Suprapubic skin (tissue), 4 donors: ENCODE measurements around the gene RPS6KB1. TPM values are rescaled to one million over a fixed set of nuclear protein-coding genes. Genes with fewer than 3 reads are reported as not detected.

Experiments
- DNase-seq, 2 donors: peaks; one replicate each; pipeline ENCODE4 v3.0.0-alpha.2; 2019; ENCODE audit warnings: low spot score in 2 of 2
- H3K27ac ChIP-seq: fragments of 200-600 bp; sonication (generic); one replicate; pipeline ENCODE4 v1.5.1; 2019
- H3K27me3 ChIP-seq: fragments of 200-600 bp; sonication (generic); one replicate; pipeline ENCODE4 v1.5.1; 2019
- H3K36me3 ChIP-seq: fragments of 200-600 bp; sonication (generic); one replicate; pipeline ENCODE4 v1.5.1; 2019
- H3K4me1 ChIP-seq: fragments of 200-600 bp; sonication (generic); one replicate; pipeline ENCODE4 v1.5.1; 2019
- H3K4me3 ChIP-seq: fragments of 200-600 bp; sonication (generic); one replicate; pipeline ENCODE4 v1.5.1; 2019; ENCODE audit warnings: mild to moderate bottlenecking
- H3K9me3 ChIP-seq: fragments of 200-600 bp; sonication (generic); one replicate; pipeline ENCODE4 v1.5.1; 2019
- EP300 ChIP-seq: sonication (generic); formaldehyde crosslinking; IDR thresholded peaks from one replicate; pipeline ENCODE4 v1.6.1; 2017; ENCODE audit warnings: antibody characterized with exemption
- POLR2A ChIP-seq, 2 donors: fragments of 450-650 bp; IDR thresholded peaks; one replicate each; pipeline ENCODE4 v1.6.1; 2017; ENCODE audit warnings: antibody characterized with exemption in 2 of 2, mild to moderate bottlenecking in 2 of 2, moderate library complexity in 2 of 2
- POLR2AphosphoS5 ChIP-seq, 3 donors: sonication (generic); formaldehyde crosslinking; IDR thresholded peaks; one replicate each; pipeline ENCODE4 v1.6.1; 2017; ENCODE audit warnings: antibody characterized with exemption in 3 of 3
- WGBS: methylation state at CpG from one replicate; pipeline ENCODE4 v1.1.5; 2018; 5-methylcytosine and 5-hydroxymethylcytosine counted together
- total RNA-seq, 4 donors: library from RNA; depleted of rRNA; stranded (reverse); fragments of >200 nt; gene quantifications; one replicate each; pipeline ENCODE4 v1.1.0, GENCODE V29; 2016
- TF ChIP-seq, protein P1 (sequence below), 2 donors: fragments of 200-600 bp in 1 of 2; fragments of 450-650 bp in 1 of 2; sonication (generic) in 1 of 2; IDR thresholded peaks; one replicate each; pipeline ENCODE4 v1.5.1; 2016 to 2019; ENCODE audit warnings: antibody characterized with exemption in 2 of 2, mild to moderate bottlenecking in 1 of 2, moderate library complexity in 1 of 2

Gene RPS6KB1
- 10 to 100 TPM; 21.1 to 77.5 (median 28.4) TPM for total RNA-seq

DNA sequence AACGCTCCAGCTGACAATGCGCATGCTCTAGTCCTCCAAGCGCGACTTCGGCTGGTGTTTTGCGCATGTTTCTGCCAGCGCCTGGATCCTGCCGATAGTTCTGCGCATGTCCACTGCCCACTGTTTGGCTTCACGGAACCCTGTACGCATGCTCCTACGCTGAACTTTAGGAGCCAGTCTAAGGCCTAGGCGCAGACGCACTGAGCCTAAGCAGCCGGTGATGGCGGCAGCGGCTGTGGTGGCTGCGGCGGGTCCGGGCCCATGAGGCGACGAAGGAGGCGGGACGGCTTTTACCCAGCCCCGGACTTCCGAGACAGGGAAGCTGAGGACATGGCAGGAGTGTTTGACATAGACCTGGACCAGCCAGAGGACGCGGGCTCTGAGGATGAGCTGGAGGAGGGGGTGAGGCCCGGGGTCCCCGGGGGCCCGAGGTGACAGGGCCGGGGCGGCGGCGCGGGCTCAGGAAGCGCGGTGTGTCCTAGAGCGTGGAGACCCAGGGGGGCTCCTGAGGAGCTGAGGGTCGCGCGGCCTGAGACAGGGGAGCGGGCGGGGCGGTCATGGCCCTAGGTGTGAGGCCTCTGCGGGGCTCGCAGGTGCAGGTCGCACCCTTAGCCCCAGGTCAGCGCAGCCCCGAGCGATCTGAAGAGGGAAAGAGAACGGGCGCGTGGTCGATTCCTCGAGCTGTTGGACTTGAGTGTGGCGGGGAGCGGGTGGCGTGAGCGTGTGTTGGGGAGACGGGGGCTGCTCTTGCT lies at the start of gene RPS6KB1, which contains the start of gene TUBD1:
Gene RPS6KB1, plus strand, starts transcription at position 198 of the 752 bp plus-strand sequence. Its CDS starts 64 bp downstream, at position 262.
Gene TUBD1, minus strand, starts transcription at position 20 of the 752 bp plus-strand sequence. CDS start 1,941 bp downstream, outside the sequence.
- Histone ChIP-seq H3K27ac (peak within 1 kb of the TSS; percentile 96), H3K36me3 (peaks cover 6% of the 10 kb centered on the region), H3K27me3 (no peaks in the 10 kb centered on the region), H3K4me3 (peak within 1 kb of the TSS; percentile 97), H3K9me3 (no peaks in the 10 kb centered on the region), H3K4me1 (peaks cover 34% of the 10 kb centered on the region)
- under 1% methylated on average over 23 of the region's 61 CpGs for WGBS
- peak; percentile 97 to 98 for DNase-seq
- TF ChIP-seq EP300 (no peak), POLR2A (IDR thresholded peaks at IDR 0.05) (peak; percentile 81 to 95), POLR2AphosphoS5 (IDR thresholded peaks at IDR 0.05) (peak; percentile 88 to 97 (median 92))
- TF ChIP-seq, protein P1, sequence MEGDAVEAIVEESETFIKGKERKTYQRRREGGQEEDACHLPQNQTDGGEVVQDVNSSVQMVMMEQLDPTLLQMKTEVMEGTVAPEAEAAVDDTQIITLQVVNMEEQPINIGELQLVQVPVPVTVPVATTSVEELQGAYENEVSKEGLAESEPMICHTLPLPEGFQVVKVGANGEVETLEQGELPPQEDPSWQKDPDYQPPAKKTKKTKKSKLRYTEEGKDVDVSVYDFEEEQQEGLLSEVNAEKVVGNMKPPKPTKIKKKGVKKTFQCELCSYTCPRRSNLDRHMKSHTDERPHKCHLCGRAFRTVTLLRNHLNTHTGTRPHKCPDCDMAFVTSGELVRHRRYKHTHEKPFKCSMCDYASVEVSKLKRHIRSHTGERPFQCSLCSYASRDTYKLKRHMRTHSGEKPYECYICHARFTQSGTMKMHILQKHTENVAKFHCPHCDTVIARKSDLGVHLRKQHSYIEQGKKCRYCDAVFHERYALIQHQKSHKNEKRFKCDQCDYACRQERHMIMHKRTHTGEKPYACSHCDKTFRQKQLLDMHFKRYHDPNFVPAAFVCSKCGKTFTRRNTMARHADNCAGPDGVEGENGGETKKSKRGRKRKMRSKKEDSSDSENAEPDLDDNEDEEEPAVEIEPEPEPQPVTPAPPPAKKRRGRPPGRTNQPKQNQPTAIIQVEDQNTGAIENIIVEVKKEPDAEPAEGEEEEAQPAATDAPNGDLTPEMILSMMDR (IDR thresholded peaks at IDR 0.05): no peak

- TF ChIP-seq EP300 (no peak), POLR2AphosphoS5 (IDR thresholded peaks at IDR 0.05) (no peak), POLR2A (IDR thresholded peaks at IDR 0.05) (no peak)
- TF ChIP-seq, protein P1 (IDR thresholded peaks at IDR 0.05): no peak
- Histone ChIP-seq H3K27me3 (no peaks in the 10 kb centered on the region), H3K36me3 (no peaks in the 10 kb centered on the region), H3K27ac (peak overlapping the region; percentile 97), H3K4me1 (peaks cover 83% of the 10 kb centered on the region), H3K4me3 (no peak overlapping the region), H3K9me3 (no peaks in the 10 kb centered on the region)
- no peak for DNase-seq
- 70% methylated on average over 3 of the region's 3 CpGs for WGBS
Observed at GRCh38 chr17:59844884-59845594, 47.9 kb upstream of the RPS6KB1 start.

DNA sequence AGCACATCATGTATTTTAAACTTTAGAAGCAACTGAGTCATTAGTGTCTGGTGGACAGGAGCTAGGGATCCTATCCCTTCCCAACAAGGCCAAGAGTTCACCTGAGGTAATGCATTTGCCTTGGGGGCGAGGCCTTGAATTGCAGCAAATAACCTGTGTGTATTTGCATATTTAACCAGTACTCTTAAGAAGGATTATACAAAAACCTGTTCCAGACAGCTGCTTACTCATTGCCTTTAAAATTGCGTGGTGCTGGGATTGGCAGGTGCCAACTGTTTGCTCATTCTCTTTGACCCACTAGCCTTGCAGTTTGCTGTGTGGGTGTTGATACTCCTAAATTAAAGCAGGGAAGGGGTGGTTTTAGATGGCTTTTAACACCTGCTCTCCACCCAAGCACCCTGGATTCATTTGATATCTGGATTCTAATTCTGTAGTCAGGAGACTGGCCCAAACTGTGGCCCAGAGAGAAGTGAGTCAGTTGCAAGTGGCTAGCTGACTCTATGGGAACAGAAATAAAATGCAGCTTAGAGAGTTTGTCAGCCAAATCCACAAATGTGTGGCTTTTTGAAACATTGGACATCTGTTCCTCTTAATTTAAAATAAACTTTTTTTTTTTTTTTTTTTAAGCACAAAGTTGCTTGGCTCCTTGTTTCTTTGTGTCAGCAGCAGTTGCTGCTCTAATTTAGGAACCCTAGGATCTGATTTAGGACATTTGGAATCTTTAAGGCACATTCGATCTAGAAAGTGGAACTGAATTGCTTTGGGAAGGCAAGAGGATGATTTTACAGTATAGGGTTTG lies 47.1 kb upstream of the RPS6KB1 start:
- H3K36me3 ChIP-seq: no peaks in the 10 kb centered on the region
- peaks cover 79% of the 10 kb centered on the region for H3K4me1 ChIP-seq
- DNase-seq: no peak
- H3K4me3 ChIP-seq: peak overlapping the region; percentile 29
- peak overlapping the region; percentile 97 for H3K27ac ChIP-seq
- TF ChIP-seq POLR2AphosphoS5 (IDR thresholded peaks at IDR 0.05) (peak in 1 of 3 donors; percentile 21), EP300 (no peak), POLR2A (IDR thresholded peaks at IDR 0.05) (no peak)
- H3K27me3 ChIP-seq: no peaks in the 10 kb centered on the region
- no peaks in the 10 kb centered on the region for H3K9me3 ChIP-seq
- 19% methylated on average over 3 of the region's 3 CpGs for WGBS

DNA sequence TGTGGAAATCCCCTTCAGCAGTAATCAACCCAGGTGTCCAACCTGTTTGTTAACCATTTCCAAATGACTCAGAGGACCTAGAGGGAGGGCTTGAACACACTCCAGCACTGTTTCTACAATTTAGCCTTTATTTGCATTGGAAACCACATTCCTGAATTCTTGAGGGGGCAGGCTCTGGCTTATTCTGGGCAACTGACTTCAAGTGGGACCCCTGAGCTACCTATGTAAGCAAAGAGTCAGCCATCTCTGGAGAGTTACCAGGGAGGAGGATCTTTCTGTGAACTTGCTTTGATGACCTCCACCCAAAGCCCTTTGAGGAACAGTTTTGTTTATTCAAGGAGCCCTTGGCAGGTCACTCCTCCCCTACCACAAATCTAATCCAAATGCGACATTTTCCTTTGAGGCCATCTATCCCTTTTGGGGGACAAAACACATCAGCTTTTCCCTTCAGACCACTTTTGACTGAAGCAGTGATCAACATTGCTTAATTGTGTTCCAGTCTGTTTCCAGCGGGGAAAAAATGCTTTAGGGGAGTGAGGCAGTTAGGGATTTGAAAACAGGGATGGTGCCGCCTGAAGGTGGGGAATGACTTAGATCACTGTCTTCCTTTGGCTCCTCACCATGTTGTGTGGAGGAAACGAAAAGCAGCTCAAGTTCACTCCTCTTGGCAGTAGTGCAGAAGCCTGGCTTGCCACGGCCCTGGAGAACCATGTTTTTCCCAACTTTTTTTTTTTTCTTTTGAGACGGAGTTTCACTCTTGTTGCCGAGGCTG lies 46.3 kb upstream of the RPS6KB1 start:
- WGBS: 18% methylated on average over 7 of the region's 7 CpGs
- peak; percentile 80 to 82 for DNase-seq
- TF ChIP-seq POLR2AphosphoS5 (IDR thresholded peaks at IDR 0.05): peak in 2 of 3 donors; percentile 47 to 60
- no peak for TF ChIP-seq POLR2A (IDR thresholded peaks at IDR 0.05)
- no peaks in the 10 kb centered on the region for H3K36me3 ChIP-seq
- no peaks in the 10 kb centered on the region for H3K27me3 ChIP-seq
- peak overlapping the region; percentile 97 for H3K27ac ChIP-seq
- peaks cover 82% of the 10 kb centered on the region for H3K4me1 ChIP-seq
- H3K4me3 ChIP-seq: peak overlapping the region; percentile 29
- H3K9me3 ChIP-seq: no peaks in the 10 kb centered on the region

GRCh38 chr17:59848385-59848668 lies 44.6 kb upstream of the RPS6KB1 start:
- no peaks in the 10 kb centered on the region for H3K36me3 ChIP-seq
- 96% methylated on average over 6 of the region's 6 CpGs for whole genome bisulfite sequencing
- no peaks in the 10 kb centered on the region for H3K9me3 ChIP-seq
- TF ChIP-seq, protein P1 (IDR thresholded peaks at IDR 0.05): no peak
- no peak for TF ChIP-seq EP300
- no peak for TF ChIP-seq POLR2A (IDR thresholded peaks at IDR 0.05)
- no peak for TF ChIP-seq POLR2AphosphoS5 (IDR thresholded peaks at IDR 0.05)
- H3K4me3 ChIP-seq: no peak overlapping the region
- H3K27ac ChIP-seq: peak overlapping the region; percentile 97
- H3K4me1 ChIP-seq: peaks cover 85% of the 10 kb centered on the region
- no peaks in the 10 kb centered on the region for H3K27me3 ChIP-seq
- DNase-seq: no peak
